Astrocyte of the spinal cord (primary cell): ENCODE measurements around the gene SCAF4.
"Not testable (repeated sequence)": the region's sequence is repeated elsewhere in the genome, so short reads cannot be mapped to it uniquely, and the experiment has no call there.

Source experiments
- DNase-seq: peaks from one replicate; pipeline ENCODE4 v3.0.0; 2011; ENCODE audit warnings: low read depth, low spot score
- H3K4me3 ChIP-seq: 2 replicates; pipeline ENCODE4 v1.5.1; 2011; ENCODE audit warnings: low read depth, mild to moderate bottlenecking, low read length, moderate library complexity
- CTCF ChIP-seq: IDR thresholded peaks from 2 replicates; pipeline ENCODE4 v1.5.1; 2012; ENCODE audit warnings: low read depth, mild to moderate bottlenecking, low read length, inconsistent platforms
- in situ Hi-C: cut with HindIII; loops from 2 replicates; pipeline ENCODE4 v1.10.0; 2017; ENCODE audit warnings: low sequenced_read_pairs

Gene SCAF4

GRCh38 chr21:31670070-31670469, 61.8 kb downstream of the SCAF4 start:
- no peak overlapping the region for H3K4me3 ChIP-seq
- TF ChIP-seq CTCF: no peak
- in situ Hi-C loops: no loop called here
- no peak for DNase-seq

GRCh38 chr21:31668651-31669491, 63.0 kb downstream of the SCAF4 start:
- no peak for DNase-seq
- H3K4me3 ChIP-seq: no peak overlapping the region
- no peak for TF ChIP-seq CTCF
- in situ Hi-C loops: no loop called here

- no peak for DNase-seq
- H3K4me3 ChIP-seq: no peak overlapping the region
- TF ChIP-seq CTCF: no peak
- in situ Hi-C loops: no loop called here
Observed at GRCh38 chr21:31667639-31668038, 64.3 kb downstream of the SCAF4 start.

GRCh38 chr21:31667132-31667531, 64.8 kb downstream of the SCAF4 start:
- no peak for DNase-seq
- H3K4me3 ChIP-seq: no peak overlapping the region
- TF ChIP-seq CTCF: no peak
- in situ Hi-C loops: no loop called here

GRCh38 chr21:31666445-31667010, 65.4 kb downstream of the SCAF4 start:
- in situ Hi-C loops: no loop called here
- no peak for DNase-seq
- no peak for TF ChIP-seq CTCF
- H3K4me3 ChIP-seq: no peak overlapping the region

GRCh38 chr21:31665869-31666268, 66.0 kb downstream of the SCAF4 start:
- H3K4me3 ChIP-seq, in situ Hi-C loops, DNase-seq: not testable (repeated sequence)

GRCh38 chr21:31665397-31665796, 66.5 kb downstream of the SCAF4 start:
- no peak overlapping the region for H3K4me3 ChIP-seq
- in situ Hi-C loops: no loop called here
- no peak for DNase-seq
- no peak for TF ChIP-seq CTCF
